T-helper 2 cell (primary cell): ENCODE data around the gene KRTAP5-1.
"Not testable (repeated sequence)": the region's sequence is repeated elsewhere in the genome, so short reads cannot be mapped to it uniquely, and the experiment has no call there.

Experiments used
- DNase-seq, 5 experiments: peaks; one replicate each; pipeline versions ENCODE4 v3.0.0 to v3.0.0-alpha.2; 2012 to 2022

Gene KRTAP5-1

GRCh38 chr11:1600626-1601025 is 15.5 kb upstream of the KRTAP5-1 start:
- DNase-seq = no peak

GRCh38 chr11:1598816-1599215 is 13.7 kb upstream of the KRTAP5-1 start:
- peak in 2 of 5 experiments; percentile 29 to 71 for DNase-seq

GRCh38 chr11:1598406-1598805 is 13.3 kb upstream of the KRTAP5-1 start:
- not testable (repeated sequence) for DNase-seq

- DNase-seq = no peak
These were observed 12.9 kb upstream of the KRTAP5-1 start, which contains the start of gene KRTAP5-2 for GRCh38 chr11:1597994-1598380. Gene KRTAP5-2 (minus strand): TSS chr11:1598294. CDS start chr11:1598250, 44 bp downstream.

GRCh38 chr11:1597331-1597993 is 12.4 kb upstream of the KRTAP5-1 start:
- DNase-seq = no peak

GRCh38 chr11:1596576-1597121 is 11.6 kb upstream of the KRTAP5-1 start:
- not testable (repeated sequence) for DNase-seq

- not testable (repeated sequence) for DNase-seq
These were observed 11.0 kb upstream of the KRTAP5-1 start for GRCh38 chr11:1595994-1596575.

- no peak for DNase-seq
These were observed 7.5 kb upstream of the KRTAP5-1 start for GRCh38 chr11:1592628-1593027.

- DNase-seq = no peak
These were observed 4.9 kb upstream of the KRTAP5-1 start for GRCh38 chr11:1589996-1590395.

- peak in 2 of 5 experiments; percentile 57 to 81 for DNase-seq
These were observed 4.3 kb upstream of the KRTAP5-1 start for GRCh38 chr11:1589191-1589963.

- no peak for DNase-seq
These were observed 1.6 kb upstream of the KRTAP5-1 start for GRCh38 chr11:1586699-1587098.

- not testable (repeated sequence) for DNase-seq
These were observed 2.2 kb downstream of the KRTAP5-1 start for GRCh38 chr11:1582909-1583308.

- no peak for DNase-seq
These were observed 3.1 kb downstream of the KRTAP5-1 start for GRCh38 chr11:1581976-1582375.

- no peak for DNase-seq
These were observed 8.3 kb downstream of the KRTAP5-1 start for GRCh38 chr11:1576825-1577224.

GRCh38 chr11:1575756-1576155 is 9.3 kb downstream of the KRTAP5-1 start:
- DNase-seq = not testable (repeated sequence)

GRCh38 chr11:1574933-1575242 is 10.2 kb downstream of the KRTAP5-1 start:
- no peak for DNase-seq

GRCh38 chr11:1574238-1574932 is 10.7 kb downstream of the KRTAP5-1 start:
- DNase-seq = peak; percentile 41 to 58 (median 44)

- DNase-seq = no peak
These were observed 11.2 kb downstream of the KRTAP5-1 start for GRCh38 chr11:1573903-1574237.

GRCh38 chr11:1573077-1573902 is 11.8 kb downstream of the KRTAP5-1 start:
- DNase-seq = peak in 2 of 5 experiments; percentile 19 to 53

- DNase-seq = peak; percentile 86 to 95 (median 93)
These were observed 12.6 kb downstream of the KRTAP5-1 start, which contains the start of gene DUSP8 for GRCh38 chr11:1572197-1573076. Gene DUSP8 (minus strand): TSS chr11:1572271. CDS start chr11:1565826, 6,445 bp downstream.

- DNase-seq = no peak
These were observed 13.3 kb downstream of the KRTAP5-1 start for GRCh38 chr11:1571760-1572196.
